Loucy (cell line): ENCODE data around the gene PCBD2.

Experiments
- H2AFZ ChIP-seq: fragments of 200-600 bp; sonication (generic); 2 replicates; pipeline ENCODE4 v1.6.0; 2016; ENCODE audit warnings: antibody characterized with exemption, mild to moderate bottlenecking, low read length, moderate library complexity
- H3F3A ChIP-seq: fragments of 200-600 bp; 2 replicates; pipeline ENCODE4 v1.6.0; 2016; ENCODE audit warnings: antibody characterized with exemption, low read depth, mild to moderate bottlenecking
- H3K27me3 ChIP-seq: fragments of 200-600 bp; sonication (generic); 2 replicates; pipeline ENCODE4 v1.6.1; 2014; ENCODE audit warnings: low read length, mild to moderate bottlenecking; ENCODE audit not compliant: insufficient read depth, poor library complexity, severe bottlenecking
- H3K36me3 ChIP-seq: fragments of 200-600 bp; sonication (generic); 2 replicates; pipeline ENCODE4 v1.6.1; 2016; ENCODE audit warnings: low read length; ENCODE audit not compliant: insufficient read depth
- H3K4me1 ChIP-seq: fragments of 200-600 bp; sonication (generic); 2 replicates; pipeline ENCODE4 v1.5.1; 2014; ENCODE audit warnings: low read length, mild to moderate bottlenecking; ENCODE audit not compliant: insufficient read depth, poor library complexity, severe bottlenecking
- H3K4me2 ChIP-seq: fragments of 200-600 bp; sonication (generic); 2 replicates; pipeline ENCODE4 v1.6.0; 2014; ENCODE audit warnings: antibody characterized with exemption, low read length, low read depth, mild to moderate bottlenecking; ENCODE audit not compliant: poor library complexity, severe bottlenecking
- H3K4me3 ChIP-seq: fragments of 200-600 bp; sonication (generic); 2 replicates; pipeline ENCODE4 v1.5.1; 2014; ENCODE audit warnings: low read length, mild to moderate bottlenecking, mixed read lengths; ENCODE audit not compliant: poor library complexity, severe bottlenecking
- H3K79me2 ChIP-seq: fragments of 200-600 bp; sonication (generic); 2 replicates; pipeline ENCODE4 v1.6.1; 2014; ENCODE audit warnings: low read length; ENCODE audit not compliant: insufficient read depth
- H3K9ac ChIP-seq: fragments of 200-600 bp; sonication (generic); 2 replicates; pipeline ENCODE4 v1.6.0; 2014; ENCODE audit warnings: mild to moderate bottlenecking, low read depth, low read length, moderate library complexity; ENCODE audit not compliant: poor library complexity, severe bottlenecking
- H3K9me2 ChIP-seq: fragments of 200-600 bp; sonication (generic); replicated peaks from 2 replicates; pipeline ENCODE4 v1.6.1; 2016; ENCODE audit warnings: low read depth, low read length, mixed read lengths
- H3K9me3 ChIP-seq: fragments of 200-600 bp; sonication (generic); 2 replicates; pipeline ENCODE4 v1.6.1; 2014; ENCODE audit warnings: mild to moderate bottlenecking, antibody characterized with exemption, low read length, low read depth; ENCODE audit not compliant: insufficient read depth
- H4K20me1 ChIP-seq: fragments of 200-600 bp; sonication (generic); 2 replicates; pipeline ENCODE4 v1.6.0; 2014; ENCODE audit warnings: antibody characterized with exemption, low read length, mild to moderate bottlenecking; ENCODE audit not compliant: insufficient read depth, poor library complexity, severe bottlenecking
- EZH2phosphoT487 ChIP-seq: fragments of 200-600 bp; IDR thresholded peaks from 2 replicates; pipeline ENCODE4 v1.6.1; 2018; ENCODE audit warnings: antibody characterized with exemption, mild to moderate bottlenecking, moderate library complexity, borderline replicate concordance
- TF ChIP-seq, protein P1 (sequence below): fragments of 200-600 bp; sonication (generic); conservative IDR thresholded peaks from 2 replicates; pipeline ENCODE4 v1.5.1; 2014; ENCODE audit warnings: mild to moderate bottlenecking, antibody characterized with exemption, low read length

The PCBD2 gene

DNA sequence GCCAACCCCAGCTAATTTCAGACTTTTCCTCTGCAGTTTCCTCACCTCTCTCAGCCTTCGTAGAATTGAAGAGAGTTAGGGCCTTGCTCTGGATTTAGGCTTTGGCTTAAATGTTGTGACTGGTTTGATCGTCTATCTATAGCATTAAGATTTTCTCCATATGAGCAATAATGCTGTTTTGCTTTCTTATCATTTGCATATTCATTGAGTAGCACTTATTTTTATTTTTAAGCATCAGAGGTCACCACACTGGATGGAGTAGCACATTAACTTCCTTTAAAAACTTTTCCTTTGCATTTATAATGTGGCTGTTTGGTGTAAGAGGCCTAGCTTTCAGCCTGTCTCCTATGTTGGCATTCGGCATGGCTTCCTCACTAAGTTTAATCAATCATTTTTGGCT, 12.6 kb upstream of the PCBD2 start:
- Histone ChIP-seq H3K4me1 (no peaks in the 10 kb centered on the region), H3K4me2 (no peak overlapping the region), H4K20me1 (no peaks in the 10 kb centered on the region), H3K79me2 (no peaks in the 10 kb centered on the region), H3K36me3 (peaks cover 11% of the 10 kb centered on the region; the same call in 1 of the 2 replicates), H2AFZ (no peak overlapping the region), H3K9me2 (no peaks in the 10 kb centered on the region), H3K9ac (no peak overlapping the region), H3F3A (no peaks in the 10 kb centered on the region), H3K27me3 (no peaks in the 10 kb centered on the region), H3K9me3 (no peaks in the 10 kb centered on the region), H3K4me3 (no peak overlapping the region)
- TF ChIP-seq, protein P1, sequence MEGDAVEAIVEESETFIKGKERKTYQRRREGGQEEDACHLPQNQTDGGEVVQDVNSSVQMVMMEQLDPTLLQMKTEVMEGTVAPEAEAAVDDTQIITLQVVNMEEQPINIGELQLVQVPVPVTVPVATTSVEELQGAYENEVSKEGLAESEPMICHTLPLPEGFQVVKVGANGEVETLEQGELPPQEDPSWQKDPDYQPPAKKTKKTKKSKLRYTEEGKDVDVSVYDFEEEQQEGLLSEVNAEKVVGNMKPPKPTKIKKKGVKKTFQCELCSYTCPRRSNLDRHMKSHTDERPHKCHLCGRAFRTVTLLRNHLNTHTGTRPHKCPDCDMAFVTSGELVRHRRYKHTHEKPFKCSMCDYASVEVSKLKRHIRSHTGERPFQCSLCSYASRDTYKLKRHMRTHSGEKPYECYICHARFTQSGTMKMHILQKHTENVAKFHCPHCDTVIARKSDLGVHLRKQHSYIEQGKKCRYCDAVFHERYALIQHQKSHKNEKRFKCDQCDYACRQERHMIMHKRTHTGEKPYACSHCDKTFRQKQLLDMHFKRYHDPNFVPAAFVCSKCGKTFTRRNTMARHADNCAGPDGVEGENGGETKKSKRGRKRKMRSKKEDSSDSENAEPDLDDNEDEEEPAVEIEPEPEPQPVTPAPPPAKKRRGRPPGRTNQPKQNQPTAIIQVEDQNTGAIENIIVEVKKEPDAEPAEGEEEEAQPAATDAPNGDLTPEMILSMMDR, result no peak

GRCh38 chr5:134892926-134893325, 12.0 kb upstream of the PCBD2 start:
- Histone ChIP-seq H3K4me2 (no peak overlapping the region), H3F3A (no peaks in the 10 kb centered on the region), H2AFZ (no peak overlapping the region), H4K20me1 (no peaks in the 10 kb centered on the region), H3K36me3 (peaks cover 12% of the 10 kb centered on the region; the same call in 1 of the 2 replicates), H3K4me1 (no peaks in the 10 kb centered on the region), H3K9ac (no peak overlapping the region), H3K27me3 (no peaks in the 10 kb centered on the region), H3K9me2 (no peaks in the 10 kb centered on the region), H3K4me3 (no peak overlapping the region), H3K79me2 (no peaks in the 10 kb centered on the region), H3K9me3 (no peaks in the 10 kb centered on the region)
- TF ChIP-seq EZH2phosphoT487, result no peak
- TF ChIP-seq, protein P1, result no peak

DNA sequence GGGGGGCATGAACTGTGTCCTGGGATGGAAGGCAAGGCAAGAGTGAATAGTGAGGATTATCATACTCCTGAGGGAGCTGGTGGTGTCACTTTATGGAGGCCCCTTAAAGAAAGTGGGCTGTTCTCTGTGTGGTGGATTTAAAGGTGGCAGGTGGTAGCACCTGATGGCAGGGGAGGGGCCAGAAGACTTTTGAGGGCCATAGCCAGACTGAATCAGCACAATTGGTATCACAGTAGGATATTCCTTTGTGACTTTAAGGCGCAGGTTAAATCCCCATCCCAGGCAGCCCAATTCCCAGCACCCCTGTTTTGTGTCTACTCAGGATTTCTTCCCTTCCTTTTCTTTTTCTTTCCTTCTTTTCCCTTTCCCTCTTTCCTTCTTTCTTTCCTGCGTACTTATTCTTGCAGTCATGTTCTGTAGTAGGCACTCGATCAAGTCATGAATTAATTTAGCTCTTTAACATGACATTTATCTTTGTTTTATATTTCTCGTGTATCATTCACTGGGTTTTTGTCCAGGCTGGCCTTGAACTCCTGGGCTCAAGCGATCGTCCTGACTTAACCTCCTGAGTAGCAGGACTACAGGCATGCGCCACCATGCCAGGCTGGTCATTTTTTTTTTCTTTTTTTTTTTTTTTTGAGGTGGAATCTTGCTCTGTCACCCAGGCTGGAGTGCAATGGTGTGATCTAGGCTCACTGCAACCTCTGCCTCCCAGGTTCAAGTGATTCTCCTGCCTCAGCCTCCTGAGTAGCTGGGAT, 11.0 kb upstream of the PCBD2 start:
- Histone ChIP-seq H2AFZ (no peak overlapping the region), H3K79me2 (no peaks in the 10 kb centered on the region), H4K20me1 (no peaks in the 10 kb centered on the region), H3K4me1 (no peaks in the 10 kb centered on the region), H3K9me3 (no peaks in the 10 kb centered on the region), H3K4me2 (no peak overlapping the region), H3K9me2 (no peaks in the 10 kb centered on the region), H3K9ac (no peak overlapping the region), H3K36me3 (peaks cover 15% of the 10 kb centered on the region; the same call in 1 of the 2 replicates), H3K4me3 (no peak overlapping the region), H3K27me3 (no peaks in the 10 kb centered on the region), H3F3A (no peaks in the 10 kb centered on the region)
- no peak for TF ChIP-seq EZH2phosphoT487
- TF ChIP-seq, protein P1, result no peak
